Choroid plexus epithelial cell (primary cell): ENCODE data around the gene YLPM1.
A peak's percentile ranks its signal among the peaks of the same experiment; 100 is the strongest.

Source experiments
- DNase-seq: peaks from one replicate; pipeline ENCODE4 v3.0.0-alpha.2; 2010; ENCODE audit warnings: low read depth
- H3K4me3 ChIP-seq: 2 replicates; pipeline ENCODE4 v1.5.1; 2011; ENCODE audit warnings: low read depth, mild to moderate bottlenecking, control low read depth, low read length, moderate library complexity
- CTCF ChIP-seq: conservative IDR thresholded peaks from 2 replicates; pipeline ENCODE4 v1.5.1; 2011; ENCODE audit warnings: low read depth, mild to moderate bottlenecking, control low read depth, inconsistent platforms, low read length, moderate library complexity

YLPM1 gene

GRCh38 chr14:74852922-74853530, 89.9 kb downstream of the YLPM1 start:
- no peak for TF ChIP-seq CTCF
- H3K4me3 ChIP-seq = no peak overlapping the region
- peak; percentile 82 for DNase-seq

- TF ChIP-seq CTCF = no peak
- DNase-seq = no peak
Observed at GRCh38 chr14:74853581-74853980, 90.5 kb downstream of the YLPM1 start.

GRCh38 chr14:74855021-74855420, 91.9 kb downstream of the YLPM1 start:
- no peak for TF ChIP-seq CTCF
- no peak overlapping the region for H3K4me3 ChIP-seq
- DNase-seq = no peak

More at GRCh38 chr14:74853581-74853980, 90.5 kb downstream of the YLPM1 start:
- H3K4me3 ChIP-seq = no peak overlapping the region

- no peak for DNase-seq
- no peak for TF ChIP-seq CTCF
- H3K4me3 ChIP-seq = no peak overlapping the region
Observed at GRCh38 chr14:74855945-74856344, 92.8 kb downstream of the YLPM1 start.

GRCh38 chr14:74856366-74856765, 93.2 kb downstream of the YLPM1 start:
- DNase-seq = no peak
- no peak overlapping the region for H3K4me3 ChIP-seq
- TF ChIP-seq CTCF = no peak

GRCh38 chr14:74858022-74858421, 94.9 kb downstream of the YLPM1 start:
- TF ChIP-seq CTCF = no peak
- H3K4me3 ChIP-seq = no peak overlapping the region
- no peak for DNase-seq
